Right lobe of liver (tissue), 6 donors: ENCODE results near the gene LIPG. TPM values are rescaled to one million over a fixed set of nuclear protein-coding genes. Genes with fewer than 3 reads are reported as not detected.
"Not testable (repeated sequence)": the region's sequence is repeated elsewhere in the genome, so short reads cannot be mapped to it uniquely, and the experiment has no call there.

Experiments used
- ATAC-seq, 4 donors: fragments of 200-7000 bp; cut with Tn5 transposase; one replicate each; pipeline ENCODE4 v1.9.1; 2020; ENCODE audit warnings: mild to moderate bottlenecking in 4 of 4, moderate library complexity in 4 of 4
- DNase-seq, 3 donors: peaks; one replicate each; pipeline ENCODE4 v3.0.0-alpha.2; 2020
- H3K27ac ChIP-seq, 3 donors: fragments of 200-600 bp; one replicate each; pipeline ENCODE4 v1.8.0; 2022
- H3K27me3 ChIP-seq, 2 donors: fragments of 200-600 bp; one replicate each; pipeline ENCODE4 v1.8.0; 2022
- H3K36me3 ChIP-seq, 4 donors: fragments of 200-600 bp; sonication (generic) in 1 of 4; one replicate each; pipeline versions ENCODE4 v1.5.1 to v1.8.0; 2017 to 2022; ENCODE audit warnings: control low read depth in 1 of 4
- H3K4me1 ChIP-seq, 4 donors: fragments of 200-600 bp; sonication (generic) in 1 of 4; one replicate each; pipeline versions ENCODE4 v1.5.1 to v1.8.0; 2017 to 2022; ENCODE audit warnings: control low read depth in 1 of 4
- H3K4me3 ChIP-seq, 3 donors: fragments of 200-600 bp; one replicate each; pipeline ENCODE4 v1.8.0; 2022
- H3K9me3 ChIP-seq, 4 donors: fragments of 200-600 bp; sonication (generic) in 1 of 4; one replicate each; pipeline versions ENCODE4 v1.5.1 to v1.8.0; 2017 to 2022; ENCODE audit warnings: control low read depth in 1 of 4
- POLR2A ChIP-seq: fragments of 450-650 bp; IDR thresholded peaks from one replicate; pipeline ENCODE4 v1.6.1; 2017; ENCODE audit warnings: antibody characterized with exemption, mild to moderate bottlenecking
- WGBS: methylation state at CpG from one replicate; pipeline ENCODE4 v1.1.6; 2018; ENCODE audit warnings: low coverage, low lambda C conversion rate; ENCODE audit not compliant: insufficient coverage; ENCODE audit errors: missing lambda C conversion rate; 5-methylcytosine and 5-hydroxymethylcytosine counted together
- intact Hi-C, 2 donors: fragments of 100-400 bp; cut with DNase I; formaldehyde crosslinking; loops; one replicate each; pipeline versions ENCODE4 v1.11.2 to v1.14.1; 2022
- long read RNA-seq: library from polyadenylated mRNA; unstranded; transcript quantifications from one replicate; pipeline ENCODE4 v2.0.0, GENCODE V29; 2019
- total RNA-seq, 6 experiments: library from RNA; depleted of rRNA in 2 of 6; stranded (reverse); fragments of >200 nt in 2 of 6; fragmentation: NEBNext Ultra II Directional in 3 of 6; extraction: Animal tissue kit (Norgen Biotek cat#: 25700) in 3 of 6; gene quantifications; one replicate each; pipeline versions ENCODE4 v1.1.0 to v1.2.4, GENCODE V29; 2016 to 2023
- TF ChIP-seq, protein P1 (sequence below), 4 donors: fragments of 200-600 bp in 3 of 4; fragments of 450-650 bp in 1 of 4; IDR thresholded peaks; one replicate each; pipeline versions ENCODE4 v1.5.1 to v1.8.0; 2016 to 2022; ENCODE audit warnings: antibody characterized with exemption in 4 of 4, mild to moderate bottlenecking in 2 of 4
- donor health status: DM: no; HTN: yes; CAD: no.
- donor health status: DM: no; HTN: no; CAD: no.
- donor health status: DM: no; HTN: no; CAD: no.
- donor health status: DM: no; HTN: yes; CAD: no.
- donor health status: DM: no; HTN: yes; CAD: no.

LIPG gene
- 100 to 1,000 TPM in 1 of 6 experiments, 10 to 100 TPM in 5; 35.0 to 120 (median 59.1) TPM for total RNA-seq
- long read RNA-seq, partial matches to known transcripts: 3 of 6 reads
- long read RNA-seq, other reads (novel, unspliced or antisense): 0 of 6 reads

DNA sequence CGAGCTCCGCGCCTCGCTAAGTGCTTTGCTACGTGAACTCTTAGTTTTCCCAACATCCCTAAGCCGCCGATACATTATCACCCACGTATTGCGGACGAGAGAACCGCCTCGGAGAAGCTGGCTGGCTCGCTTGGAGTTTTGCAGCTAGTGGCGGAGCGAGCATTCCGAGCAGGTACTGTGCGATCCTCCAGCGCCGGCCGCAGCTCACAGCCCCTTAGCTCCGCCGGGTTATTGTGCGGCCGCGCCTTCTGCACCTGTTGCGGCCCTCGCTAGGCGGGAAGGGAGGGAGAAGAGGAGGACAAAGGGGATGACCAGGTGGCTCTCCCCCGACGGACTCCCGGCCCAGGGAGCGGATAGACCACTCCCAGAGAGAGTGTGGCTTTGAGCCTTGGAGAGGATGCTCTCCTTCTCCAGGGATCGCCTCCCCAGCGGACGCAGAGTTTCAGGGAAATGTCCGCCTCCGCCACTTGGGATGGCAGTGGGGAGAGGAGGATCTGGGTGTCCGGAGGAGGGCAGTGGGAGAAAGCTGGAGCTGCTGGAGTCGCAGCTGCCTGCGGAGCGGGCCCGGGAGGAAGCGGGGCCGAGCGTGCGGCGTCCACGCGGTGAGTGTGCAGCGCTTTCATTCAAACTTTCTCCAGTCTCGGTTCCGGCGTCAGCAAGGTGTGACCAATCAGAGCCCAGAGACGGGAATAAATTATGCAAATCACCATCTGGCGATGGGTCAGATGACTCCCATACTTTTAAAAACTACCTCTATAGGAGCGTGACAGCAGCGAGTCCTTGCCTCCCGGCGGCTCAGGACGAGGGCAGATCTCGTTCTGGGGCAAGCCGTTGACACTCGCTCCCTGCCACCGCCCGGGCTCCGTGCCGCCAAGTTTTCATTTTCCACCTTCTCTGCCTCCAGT is at the start of gene LIPG:
LIPG (plus strand) TSS at position 769 of the 905 bp plus-strand sequence. CDS start 252 bp downstream, outside the sequence.
- intact Hi-C loops: loop anchor here in 1 of 2 donors (10.0 kb wide), 2 partner anchors 63 to 303 kb away; no protein-coding TSS in a partner anchor
- ATAC-seq (peak; percentile 69 to 80 (median 76)), DNase-seq (peak; percentile 76 to 90 (median 84))
- Histone ChIP-seq H3K27me3 (no peaks in the 10 kb centered on the region), H3K9me3 (no peaks in the 10 kb centered on the region), H3K36me3 (peaks cover 0 to 15% (median 4%) of the 10 kb centered on the region in 4 donors), H3K4me3 (peak within 1 kb of the TSS; percentile 50 to 95 (median 86)), H3K4me1 (peaks cover 0 to 35% (median 8%) of the 10 kb centered on the region in 4 donors), H3K27ac (peak within 1 kb of the TSS; percentile 64 to 74 (median 67))
- peak; percentile 95 for TF ChIP-seq POLR2A
- TF ChIP-seq, protein P1, sequence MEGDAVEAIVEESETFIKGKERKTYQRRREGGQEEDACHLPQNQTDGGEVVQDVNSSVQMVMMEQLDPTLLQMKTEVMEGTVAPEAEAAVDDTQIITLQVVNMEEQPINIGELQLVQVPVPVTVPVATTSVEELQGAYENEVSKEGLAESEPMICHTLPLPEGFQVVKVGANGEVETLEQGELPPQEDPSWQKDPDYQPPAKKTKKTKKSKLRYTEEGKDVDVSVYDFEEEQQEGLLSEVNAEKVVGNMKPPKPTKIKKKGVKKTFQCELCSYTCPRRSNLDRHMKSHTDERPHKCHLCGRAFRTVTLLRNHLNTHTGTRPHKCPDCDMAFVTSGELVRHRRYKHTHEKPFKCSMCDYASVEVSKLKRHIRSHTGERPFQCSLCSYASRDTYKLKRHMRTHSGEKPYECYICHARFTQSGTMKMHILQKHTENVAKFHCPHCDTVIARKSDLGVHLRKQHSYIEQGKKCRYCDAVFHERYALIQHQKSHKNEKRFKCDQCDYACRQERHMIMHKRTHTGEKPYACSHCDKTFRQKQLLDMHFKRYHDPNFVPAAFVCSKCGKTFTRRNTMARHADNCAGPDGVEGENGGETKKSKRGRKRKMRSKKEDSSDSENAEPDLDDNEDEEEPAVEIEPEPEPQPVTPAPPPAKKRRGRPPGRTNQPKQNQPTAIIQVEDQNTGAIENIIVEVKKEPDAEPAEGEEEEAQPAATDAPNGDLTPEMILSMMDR (IDR thresholded peaks at IDR 0.05): peak in 1 of 4 donors; percentile 2
- 2% methylated on average over 28 of the region's 67 CpGs for WGBS

DNA sequence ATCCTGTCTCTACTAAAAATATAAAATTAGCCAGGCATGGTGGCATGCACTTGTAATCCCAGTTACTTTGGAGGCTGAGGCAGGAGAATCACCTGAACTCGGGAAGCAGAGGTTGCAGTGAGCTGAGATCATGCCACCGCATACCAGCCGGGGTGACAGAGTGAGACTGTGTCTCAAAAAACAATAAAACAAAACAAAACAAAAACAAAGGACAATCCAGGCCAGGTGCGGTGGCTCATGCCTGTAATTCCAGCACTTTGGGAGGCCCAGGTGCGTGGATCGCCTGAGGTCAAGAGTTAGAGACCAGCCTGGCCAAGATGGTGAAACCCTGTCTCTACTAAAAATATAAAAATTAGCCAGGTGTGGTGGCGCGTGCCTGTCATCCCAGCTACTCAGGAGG is 49.0 kb upstream of the LIPG start:
- not testable (repeated sequence) for H3K27me3 ChIP-seq, H3K9me3 ChIP-seq, H3K27ac ChIP-seq, H3K36me3 ChIP-seq, H3K4me1 ChIP-seq, DNase-seq, ATAC-seq, H3K4me3 ChIP-seq
- intact Hi-C loops: loop anchor here (5.0 to 10.0 kb wide), 2 partner anchors 332 to 344 kb away; no protein-coding TSS in a partner anchor
- WGBS: 94% methylated on average over 4 of the region's 8 CpGs

DNA sequence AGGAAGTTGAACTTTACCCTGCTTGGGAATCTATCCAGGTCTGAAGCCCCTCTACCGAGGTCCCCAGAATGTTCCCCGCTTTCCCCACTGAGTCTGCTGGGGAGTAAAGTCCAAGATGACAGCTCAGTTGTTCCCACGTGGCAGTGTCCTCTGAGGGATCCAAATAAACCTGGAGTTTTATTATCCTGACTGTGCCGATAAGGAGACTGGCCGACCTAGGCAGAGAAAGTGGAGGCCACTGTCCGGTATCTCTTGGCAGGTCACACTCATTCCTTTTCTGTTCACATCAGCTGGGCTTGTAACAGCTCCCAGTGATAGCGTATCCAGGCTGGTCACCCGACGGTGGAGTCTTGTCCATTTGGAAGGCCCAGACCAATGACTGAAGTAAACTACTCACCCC is 47.3 kb upstream of the LIPG start:
- Histone ChIP-seq H3K9me3 (no peaks in the 10 kb centered on the region), H3K4me3 (peak overlapping the region in 1 of 3 donors; percentile 2), H3K27ac (peak overlapping the region in 2 of 3 donors; percentile 34 to 49), H3K36me3 (no peaks in the 10 kb centered on the region), H3K27me3 (no peaks in the 10 kb centered on the region), H3K4me1 (peaks cover 0 to 4% (median 0%) of the 10 kb centered on the region in 4 donors)
- TF ChIP-seq POLR2A: no peak
- TF ChIP-seq, protein P1 (IDR thresholded peaks at IDR 0.05): no peak
- DNase-seq (peak; percentile 46 to 65 (median 62)), ATAC-seq (peak; percentile 92 to 95 (median 93))
- WGBS: 38% methylated on average over 8 of the region's 9 CpGs
- intact Hi-C loops: loop anchor here (5.0 to 10.0 kb wide), 2 partner anchors 330 to 343 kb away; no protein-coding TSS in a partner anchor

DNA sequence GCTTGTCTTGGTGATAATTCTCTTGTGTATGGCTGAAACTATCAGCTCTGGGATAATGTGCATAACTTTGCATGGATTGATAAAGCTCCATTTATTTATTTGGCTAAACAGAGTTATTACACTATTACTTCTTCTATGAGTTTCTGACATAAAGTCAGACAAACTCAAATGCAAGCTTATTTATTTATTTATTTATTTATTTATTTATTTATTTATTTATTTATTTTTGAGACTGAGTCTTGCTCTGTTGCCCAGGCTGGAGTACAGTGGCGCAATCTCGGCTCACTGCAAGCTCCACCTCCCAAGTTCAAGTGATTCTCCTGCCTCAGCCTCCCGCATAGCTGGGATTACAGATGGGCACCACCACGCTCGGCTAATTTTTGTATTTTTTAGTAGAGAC is 46.9 kb upstream of the LIPG start:
- not testable (repeated sequence) for ATAC-seq, H3K36me3 ChIP-seq, H3K4me1 ChIP-seq, H3K9me3 ChIP-seq, H3K27me3 ChIP-seq, H3K4me3 ChIP-seq, DNase-seq
- peak overlapping the region in 2 of 3 donors; percentile 34 to 49 for H3K27ac ChIP-seq
- WGBS: 73% methylated on average over 5 of the region's 5 CpGs
- intact Hi-C loops: loop anchor here in 1 of 2 donors (10.0 kb wide), 1 partner anchor 330 kb away; no protein-coding TSS in a partner anchor

DNA sequence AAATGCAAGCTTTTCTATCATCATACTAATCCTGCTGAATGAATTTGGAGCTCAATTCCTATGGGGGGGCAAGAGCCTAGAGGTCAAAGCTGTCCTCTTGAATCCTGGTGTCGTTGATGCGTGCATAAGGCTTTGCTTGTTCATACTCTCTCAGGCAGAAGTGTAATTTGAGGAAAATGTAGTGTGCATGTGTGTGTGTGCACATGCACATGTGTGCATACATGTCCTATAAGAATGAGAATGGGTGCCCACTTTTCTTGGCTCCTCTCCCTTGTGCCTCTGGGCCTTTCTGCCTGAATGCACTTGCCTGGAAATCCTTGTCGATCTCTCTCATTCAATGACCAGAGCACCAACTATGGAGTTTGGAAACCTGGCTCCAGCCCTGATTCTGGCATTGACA is 46.3 kb upstream of the LIPG start:
- Histone ChIP-seq H3K4me3 (no peak overlapping the region), H3K4me1 (peaks cover 0 to 4% (median 0%) of the 10 kb centered on the region in 4 donors), H3K36me3 (no peaks in the 10 kb centered on the region), H3K9me3 (no peaks in the 10 kb centered on the region), H3K27ac (no peak overlapping the region), H3K27me3 (no peaks in the 10 kb centered on the region)
- DNase-seq: no peak
- TF ChIP-seq, protein P1 (IDR thresholded peaks at IDR 0.05): no peak
- TF ChIP-seq POLR2A: no peak
- ATAC-seq: no peak
- intact Hi-C loops: loop anchor here in 1 of 2 donors (10.0 kb wide), 1 partner anchor 329 kb away; no protein-coding TSS in a partner anchor
- 100% methylated on average over 3 of the region's 3 CpGs for WGBS
